B cell (primary cell): Measurements from ENCODE around the gene GPR137B. TPM values are rescaled to one million over a fixed set of nuclear protein-coding genes. Genes with fewer than 3 reads are reported as not detected.

Experiments used
- ATAC-seq: fragments of 200-7000 bp; cut with Tn5 transposase; one replicate; pipeline ENCODE4 v1.10.0; 2021; ENCODE audit warnings: low read depth, mild to moderate bottlenecking, moderate number of reproducible peaks, moderate library complexity
- CTCF ChIA-PET: fragments of 350-600 bp; sonication (Branson Sonifier 250); formaldehyde crosslinking; loops from one replicate; lab custom pipeline; 2021; ENCODE audit warnings: antibody characterized with exemption, inconsistent platforms; lab: Charles Lee
- POLR2A ChIA-PET: fragments of 350-600 bp; sonication (Branson Sonifier 250); formaldehyde crosslinking; loops from one replicate; lab custom pipeline; 2021; ENCODE audit warnings: antibody characterized with exemption; lab: Charles Lee
- DNase-seq: peaks from one replicate; pipeline ENCODE4 v3.0.0; 2013
- H2AFZ ChIP-seq: 2 replicates; pipeline ENCODE4 v1.6.1; 2012; ENCODE audit warnings: mild to moderate bottlenecking, low read depth, low read length; ENCODE audit not compliant: insufficient read depth, poor library complexity, severe bottlenecking
- H3K27ac ChIP-seq, 2 donors: 1 replicate in 1 of 2; 2 replicates in 1 of 2; pipeline ENCODE4 v1.5.1; 2012 to 2013; ENCODE audit warnings: low read length in 2 of 2, mild to moderate bottlenecking in 2 of 2, moderate library complexity in 1 of 2
- H3K27me3 ChIP-seq, 4 experiments: fragments of 200-600 bp in 1 of 4; sonication (generic) in 1 of 4; replicated peaks in 1 of 4; 1 replicate in 2 of 4; 2 replicates in 2 of 4; pipeline versions ENCODE4 v1.6.1 to v1.7.0; 2013 to 2016; ENCODE audit warnings: low read length in 3 of 4, mild to moderate bottlenecking in 2 of 4, mixed read lengths in 1 of 4, moderate library complexity in 1 of 4; ENCODE audit not compliant: insufficient read depth in 4 of 4, control insufficient read depth in 3 of 4; ENCODE audit errors: control extremely low read depth in 1 of 4
- H3K36me3 ChIP-seq, 2 experiments: replicated peaks in 1 of 2; 1 replicate in 1 of 2; 2 replicates in 1 of 2; pipeline versions ENCODE4 v1.6.1 to v1.7.1; 2013; ENCODE audit warnings: low read length in 1 of 2; ENCODE audit not compliant: insufficient read depth in 2 of 2, control insufficient read depth in 1 of 2; ENCODE audit errors: control extremely low read depth in 1 of 2, extremely low read depth in 1 of 2
- H3K4me1 ChIP-seq, 2 donors: fragments of 200-600 bp in 1 of 2; sonication (generic) in 1 of 2; 1 replicate in 1 of 2; 2 replicates in 1 of 2; pipeline versions ENCODE4 v1.5.1 to v1.6.1; 2013 to 2017; ENCODE audit warnings: low read length in 2 of 2; ENCODE audit not compliant: control insufficient read depth in 2 of 2, insufficient read depth in 2 of 2
- H3K4me2 ChIP-seq: replicated peaks from 2 replicates; pipeline ENCODE3; 2012; ENCODE audit warnings: mild to moderate bottlenecking, low read depth, low read length; ENCODE audit not compliant: poor library complexity, severe bottlenecking
- H3K4me3 ChIP-seq, 5 experiments: fragments of 200-600 bp in 1 of 5; sonication (generic) in 1 of 5; 1 replicate in 3 of 5; 2 replicates in 2 of 5; pipeline versions ENCODE4 v1.5.1 to v1.7.0; 2011 to 2016; ENCODE audit warnings: low read length in 4 of 5, mild to moderate bottlenecking in 4 of 5, low read depth in 2 of 5, control low read depth in 1 of 5, moderate library complexity in 1 of 5; ENCODE audit not compliant: insufficient read depth in 1 of 5; ENCODE audit errors: control extremely low read depth in 1 of 5, extremely low read depth in 1 of 5
- H3K79me2 ChIP-seq: fragments of 200-600 bp; sonication (generic); one replicate; pipeline ENCODE4 v1.6.0; 2016; ENCODE audit warnings: low read length; ENCODE audit not compliant: control insufficient read depth, insufficient read depth
- H3K9ac ChIP-seq: fragments of 200-600 bp; sonication (generic); 2 replicates; pipeline ENCODE4 v1.6.1; 2017; ENCODE audit warnings: mild to moderate bottlenecking, low read length, moderate library complexity
- H3K9me3 ChIP-seq, 3 donors: one replicate each; pipeline versions ENCODE4 v1.6.1 to v1.7.1; 2013; ENCODE audit warnings: low read length in 2 of 3; ENCODE audit not compliant: control insufficient read depth in 2 of 3, insufficient read depth in 1 of 3; ENCODE audit errors: control extremely low read depth in 1 of 3
- H4K20me1 ChIP-seq: 2 replicates; pipeline ENCODE4 v1.6.0; 2012; ENCODE audit warnings: mild to moderate bottlenecking, low read length; ENCODE audit not compliant: insufficient read depth, control insufficient read depth, poor library complexity, severe bottlenecking
- H3K27ac Mint-ChIP-seq: one replicate; pipeline ENCODE4 v1.8.0; 2021; ENCODE audit warnings: mixed read lengths
- H3K27me3 Mint-ChIP-seq: one replicate; pipeline ENCODE4 v1.8.0; 2021; ENCODE audit warnings: mixed read lengths
- H3K4me1 Mint-ChIP-seq: one replicate; pipeline ENCODE4 v1.8.0; 2021; ENCODE audit warnings: mixed read lengths
- H3K4me3 Mint-ChIP-seq: one replicate; pipeline ENCODE4 v1.8.0; 2021; ENCODE audit warnings: mixed read lengths
- H3K9me3 Mint-ChIP-seq: one replicate; pipeline ENCODE4 v1.8.0; 2022; ENCODE audit warnings: mixed read lengths; ENCODE audit not compliant: insufficient read depth
- CTCF ChIP-seq: fragments of 200-600 bp; IDR thresholded peaks from one replicate; pipeline ENCODE4 v1.8.0; 2022; ENCODE audit warnings: antibody characterized with exemption, mild to moderate bottlenecking
- EZH2 ChIP-seq: IDR thresholded peaks from 2 replicates; pipeline ENCODE4 v1.6.1; 2012; ENCODE audit warnings: borderline replicate concordance, low read depth, mild to moderate bottlenecking, moderate library complexity, low read length; ENCODE audit not compliant: insufficient read depth, poor library complexity, severe bottlenecking
- WGBS: methylation state at CpG from one replicate; pipeline ENCODE4 v1.1.5; 2013; ENCODE audit warnings: missing lambda C conversion rate; ENCODE audit not compliant: insufficient coverage; 5-methylcytosine and 5-hydroxymethylcytosine counted together
- intact Hi-C: fragments of 100-400 bp; cut with micrococcal nuclease; formaldehyde crosslinking; loops from one replicate; pipeline ENCODE4 v1.10.0; 2022
- polyA plus RNA-seq: library from polyadenylated mRNA; depleted of rRNA; stranded (reverse); fragments of >200 nt; gene quantifications from 2 replicates; pipeline ENCODE4 v1.2.3, GENCODE V29; 2012
- total RNA-seq, 2 donors: library from RNA; stranded (reverse); fragments of 120-200 nt in 1 of 2; gene quantifications; 1 replicate in 1 of 2; 2 replicates in 1 of 2; pipeline versions ENCODE4 v1.2.3 to v1.2.4, GENCODE V29; 2013 to 2022

GPR137B gene
- total and polyA plus RNA-seq, 2 donors (not counting 1 experiment from before 2014, with no cell fraction given) = 1.5 to 11.8 TPM

DNA sequence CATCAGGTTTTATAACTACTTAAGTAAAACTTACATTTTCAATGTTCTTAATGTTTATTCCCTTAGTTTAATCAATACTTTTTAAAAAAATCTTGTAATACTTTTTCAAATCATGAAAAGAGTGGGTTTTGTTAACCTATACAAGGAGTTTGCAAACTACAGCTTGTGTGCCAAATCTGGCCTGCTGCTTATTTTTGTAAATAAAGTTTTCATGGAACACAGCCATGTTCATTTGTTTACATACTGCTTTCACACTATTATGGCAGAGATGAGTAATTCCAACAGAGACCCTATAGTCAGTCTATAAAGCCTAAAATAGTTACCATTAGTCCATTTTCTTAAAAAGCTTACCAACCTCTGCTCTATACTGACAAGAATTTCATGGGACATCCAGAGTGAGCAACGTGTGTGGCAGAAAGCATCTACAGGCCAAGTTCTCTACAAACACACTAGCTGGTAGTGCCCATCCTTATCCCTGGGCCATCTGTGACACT lies 96.8 kb downstream of the GPR137B start:
- no peaks in the 10 kb centered on the region for H3K27me3 Mint-ChIP-seq
- H3K9me3 Mint-ChIP-seq = no peaks in the 10 kb centered on the region
- H4K20me1 ChIP-seq = no peaks in the 10 kb centered on the region
- H3K27me3 ChIP-seq = no peaks in the 10 kb centered on the region
- H3K27ac ChIP-seq = no peak overlapping the region
- no peak for ATAC-seq
- H3K9ac ChIP-seq = no peak overlapping the region
- no peak overlapping the region for H2AFZ ChIP-seq
- no peak overlapping the region for H3K4me3 Mint-ChIP-seq
- H3K4me1 Mint-ChIP-seq = no peaks in the 10 kb centered on the region
- H3K4me1 ChIP-seq = no peaks in the 10 kb centered on the region
- no peak overlapping the region for H3K27ac Mint-ChIP-seq
- WGBS = 100% methylated on average over 1 of the region's 1 CpG
- no peak overlapping the region for H3K4me3 ChIP-seq
- intact Hi-C loops = no loop called here
- no peaks in the 10 kb centered on the region for H3K9me3 ChIP-seq
- no peak overlapping the region for H3K4me2 ChIP-seq
- POLR2A ChIA-PET = no interaction called here
- DNase-seq = no peak
- H3K36me3 ChIP-seq = peaks cover 3 to 16% of the 10 kb centered on the region in 2 experiments
- TF ChIP-seq EZH2 = no peak
- TF ChIP-seq CTCF = no peak
- no peaks in the 10 kb centered on the region for H3K79me2 ChIP-seq
- CTCF ChIA-PET = interaction anchor here (1.4 kb wide), 1 partner anchor 135 kb away, joined by 4 read pairs; no protein-coding TSS in a partner anchor

DNA sequence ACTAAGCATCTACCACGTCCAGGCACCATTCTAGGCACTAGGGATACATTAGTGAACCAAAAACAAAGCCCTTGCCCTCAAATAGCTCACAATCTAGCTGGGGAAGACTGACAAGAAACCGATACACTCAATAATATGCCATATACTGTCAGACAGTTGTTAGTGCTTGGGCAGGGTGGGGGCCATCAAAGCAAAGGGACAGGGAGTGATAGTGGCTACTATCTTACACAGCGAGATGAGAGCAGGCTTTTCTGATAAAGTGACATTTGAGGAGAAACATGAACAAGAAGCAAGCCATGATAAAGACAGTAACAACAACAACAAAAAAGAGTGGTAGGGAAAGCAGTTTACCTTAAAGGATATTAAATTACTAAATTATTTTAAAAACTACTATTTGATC lies 98.3 kb downstream of the GPR137B start:
- Histone ChIP-seq H2AFZ (no peak overlapping the region), H3K27ac (no peak overlapping the region), H3K9me3 (no peaks in the 10 kb centered on the region), H3K36me3 (peaks cover 4 to 13% of the 10 kb centered on the region in 2 experiments), H3K4me3 (no peak overlapping the region), H4K20me1 (no peaks in the 10 kb centered on the region), H3K9ac (no peak overlapping the region), H3K4me2 (no peak overlapping the region), H3K4me1 (no peaks in the 10 kb centered on the region), H3K27me3 (no peaks in the 10 kb centered on the region), H3K79me2 (no peaks in the 10 kb centered on the region)
- Mint-ChIP-seq H3K4me3 (no peak overlapping the region), H3K27ac (no peak overlapping the region), H3K9me3 (no peaks in the 10 kb centered on the region), H3K27me3 (no peaks in the 10 kb centered on the region), H3K4me1 (no peaks in the 10 kb centered on the region)
- intact Hi-C loops = no loop called here
- DNase-seq (no peak), ATAC-seq (no peak)
- TF ChIP-seq EZH2 (no peak), CTCF (no peak)
- POLR2A ChIA-PET = no interaction called here
- WGBS = 100% methylated on average over 1 of the region's 3 CpGs
- CTCF ChIA-PET = interaction anchor here (1.4 kb wide), 1 partner anchor 137 kb away, joined by 4 read pairs; no protein-coding TSS in a partner anchor
